Activated CD8-positive, alpha-beta T cell treated with anti-CD3 and anti-CD28 coated beads for 36 hours (primary cell): ENCODE data around the gene MYLK. TPM values are rescaled to one million over a fixed set of nuclear protein-coding genes. Genes with fewer than 3 reads are reported as not detected.

Experiments used
- ATAC-seq: fragments of 200-7000 bp; cut with Tn5 transposase; one replicate; pipeline ENCODE4 v1.10.0; 2021; ENCODE audit warnings: mild to moderate bottlenecking, moderate library complexity
- CTCF ChIA-PET: fragments of 350-600 bp; sonication (Branson Sonifier 250); formaldehyde crosslinking; loops from one replicate; lab custom pipeline; 2021; ENCODE audit warnings: antibody characterized with exemption; lab: Charles Lee
- POLR2A ChIA-PET: fragments of 350-600 bp; sonication (Branson Sonifier 250); formaldehyde crosslinking; loops from one replicate; lab custom pipeline; 2021; ENCODE audit warnings: antibody characterized with exemption; lab: Charles Lee
- DNase-seq: peaks from one replicate; pipeline ENCODE4 v3.0.0-alpha.2; 2020
- H3K27ac Mint-ChIP-seq: one replicate; pipeline ENCODE4 v1.8.0; 2021; ENCODE audit warnings: mild to moderate bottlenecking, mixed read lengths
- H3K27me3 Mint-ChIP-seq: one replicate; pipeline ENCODE4 v1.8.0; 2021; ENCODE audit warnings: mixed read lengths
- H3K36me3 Mint-ChIP-seq: one replicate; pipeline ENCODE4 v1.8.0; 2021; ENCODE audit warnings: low read depth, mixed read lengths
- H3K4me1 Mint-ChIP-seq: one replicate; pipeline ENCODE4 v1.8.0; 2021; ENCODE audit warnings: low read depth, mixed read lengths
- H3K4me3 Mint-ChIP-seq: one replicate; pipeline ENCODE4 v1.8.0; 2021; ENCODE audit warnings: mild to moderate bottlenecking, moderate library complexity, mixed read lengths
- H3K9me3 Mint-ChIP-seq: one replicate; pipeline ENCODE4 v1.8.0; 2021; ENCODE audit warnings: mixed read lengths
- intact Hi-C: fragments of 100-400 bp; cut with micrococcal nuclease; formaldehyde crosslinking; loops from one replicate; pipeline ENCODE4 v1.10.0; 2022
- total RNA-seq, 2 experiments: library from RNA; stranded (reverse); gene quantifications; one replicate each; pipeline ENCODE4 v1.2.3, GENCODE V29; 2021
- TF ChIP-seq, protein P1 (sequence below): fragments of 200-600 bp; IDR thresholded peaks from one replicate; pipeline ENCODE4 v1.8.0; 2022; ENCODE audit warnings: antibody characterized with exemption, mild to moderate bottlenecking

The MYLK gene
- total RNA-seq, 2 experiments from 2014 or later = 0.34 TPM; not detected in 1

DNA sequence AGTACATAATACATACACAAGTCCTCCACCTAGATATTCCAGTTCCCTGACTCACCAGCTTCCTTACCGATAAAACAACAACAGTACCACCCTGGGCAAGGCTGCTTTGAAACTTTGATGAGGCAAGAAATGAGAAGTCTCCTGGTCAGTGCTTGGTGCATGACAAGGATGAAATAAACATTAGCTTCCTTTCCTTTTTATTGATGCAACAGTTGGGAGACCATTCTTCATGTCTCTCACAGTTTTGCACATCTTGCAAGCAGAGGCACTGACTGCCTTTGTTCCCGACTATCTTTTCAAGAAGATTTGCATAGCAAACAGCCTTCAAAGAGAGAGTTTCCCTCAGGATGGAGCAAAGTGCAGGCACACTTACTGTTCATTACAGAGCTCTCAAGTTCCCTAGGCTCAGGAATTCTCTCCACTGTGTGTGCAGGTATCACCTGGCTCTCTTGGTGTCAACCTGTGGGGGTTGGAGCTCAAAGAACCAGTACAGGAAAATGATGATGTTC, 65.2 kb downstream of the MYLK start:
- no peaks in the 10 kb centered on the region for H3K36me3 Mint-ChIP-seq
- POLR2A ChIA-PET = no interaction called here
- CTCF ChIA-PET = no interaction called here
- TF ChIP-seq, protein P1, sequence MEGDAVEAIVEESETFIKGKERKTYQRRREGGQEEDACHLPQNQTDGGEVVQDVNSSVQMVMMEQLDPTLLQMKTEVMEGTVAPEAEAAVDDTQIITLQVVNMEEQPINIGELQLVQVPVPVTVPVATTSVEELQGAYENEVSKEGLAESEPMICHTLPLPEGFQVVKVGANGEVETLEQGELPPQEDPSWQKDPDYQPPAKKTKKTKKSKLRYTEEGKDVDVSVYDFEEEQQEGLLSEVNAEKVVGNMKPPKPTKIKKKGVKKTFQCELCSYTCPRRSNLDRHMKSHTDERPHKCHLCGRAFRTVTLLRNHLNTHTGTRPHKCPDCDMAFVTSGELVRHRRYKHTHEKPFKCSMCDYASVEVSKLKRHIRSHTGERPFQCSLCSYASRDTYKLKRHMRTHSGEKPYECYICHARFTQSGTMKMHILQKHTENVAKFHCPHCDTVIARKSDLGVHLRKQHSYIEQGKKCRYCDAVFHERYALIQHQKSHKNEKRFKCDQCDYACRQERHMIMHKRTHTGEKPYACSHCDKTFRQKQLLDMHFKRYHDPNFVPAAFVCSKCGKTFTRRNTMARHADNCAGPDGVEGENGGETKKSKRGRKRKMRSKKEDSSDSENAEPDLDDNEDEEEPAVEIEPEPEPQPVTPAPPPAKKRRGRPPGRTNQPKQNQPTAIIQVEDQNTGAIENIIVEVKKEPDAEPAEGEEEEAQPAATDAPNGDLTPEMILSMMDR = no peak
- H3K27ac Mint-ChIP-seq = no peak overlapping the region
- intact Hi-C loops = no loop called here
- ATAC-seq (no peak), DNase-seq (no peak)
- H3K4me3 Mint-ChIP-seq = no peak overlapping the region
- H3K27me3 Mint-ChIP-seq = peaks cover 5% of the 10 kb centered on the region
- no peaks in the 10 kb centered on the region for H3K9me3 Mint-ChIP-seq
- H3K4me1 Mint-ChIP-seq = no peaks in the 10 kb centered on the region

DNA sequence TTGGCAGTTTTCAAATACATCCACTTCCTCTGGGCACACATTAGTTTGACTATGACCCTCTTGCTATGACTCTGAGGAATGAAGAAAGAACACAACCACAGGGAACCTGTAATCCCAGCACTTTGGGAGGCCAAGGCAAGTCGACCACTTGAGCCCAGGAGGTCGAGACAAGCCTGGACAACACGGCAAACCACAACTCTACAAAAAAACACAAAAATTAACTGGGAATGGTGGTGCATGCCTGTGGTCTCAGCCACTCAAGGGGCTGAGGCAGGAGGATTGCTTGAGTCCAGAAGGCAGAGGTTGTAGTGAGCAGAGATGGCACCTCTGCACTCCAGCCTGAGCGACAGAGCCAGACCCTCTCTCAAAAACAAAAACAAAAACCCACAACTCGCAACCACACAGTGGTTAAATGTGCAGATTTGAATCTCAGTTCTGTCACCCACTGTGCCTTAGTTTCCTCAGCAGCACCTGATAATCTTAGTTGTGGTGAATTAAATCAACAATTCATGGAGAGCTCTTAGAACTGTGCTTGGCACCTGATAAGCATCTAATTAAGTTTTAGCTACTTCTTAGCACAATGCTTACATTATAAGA, 65.7 kb downstream of the MYLK start:
- H3K27me3 Mint-ChIP-seq = peaks cover 3% of the 10 kb centered on the region
- no peaks in the 10 kb centered on the region for H3K4me1 Mint-ChIP-seq
- H3K36me3 Mint-ChIP-seq = no peaks in the 10 kb centered on the region
- POLR2A ChIA-PET = no interaction called here
- H3K9me3 Mint-ChIP-seq = no peaks in the 10 kb centered on the region
- intact Hi-C loops = no loop called here
- TF ChIP-seq, protein P1 = no peak
- H3K27ac Mint-ChIP-seq = no peak overlapping the region
- H3K4me3 Mint-ChIP-seq = no peak overlapping the region
- CTCF ChIA-PET = no interaction called here
- no peak for ATAC-seq
- no peak for DNase-seq

DNA sequence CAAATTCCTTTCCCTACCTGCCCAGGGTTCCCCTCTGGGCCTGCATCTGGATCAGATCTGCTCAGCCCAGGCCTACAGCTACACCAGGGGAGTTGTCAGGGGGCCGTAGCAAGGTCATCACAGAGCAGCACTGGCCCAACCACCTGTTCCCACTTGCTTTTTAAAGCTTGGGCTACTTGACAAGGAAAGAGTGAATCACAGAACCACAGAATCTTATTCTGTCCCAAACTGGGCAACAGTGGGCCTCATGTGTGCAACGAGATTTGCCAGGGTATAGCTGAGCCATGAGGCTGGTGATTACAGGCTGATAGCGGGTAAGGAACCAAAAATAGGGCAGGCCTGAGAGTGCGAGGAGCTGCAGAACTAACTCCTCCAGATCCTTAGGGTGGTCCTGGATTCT, 66.7 kb downstream of the MYLK start:
- no peak for ATAC-seq
- intact Hi-C loops = no loop called here
- Mint-ChIP-seq H3K4me1 (no peaks in the 10 kb centered on the region), H3K9me3 (no peaks in the 10 kb centered on the region), H3K27ac (no peak overlapping the region), H3K36me3 (no peaks in the 10 kb centered on the region), H3K27me3 (peaks cover 3% of the 10 kb centered on the region), H3K4me3 (no peak overlapping the region)
- POLR2A ChIA-PET = no interaction called here
- no peak for DNase-seq
- CTCF ChIA-PET = no interaction called here
- TF ChIP-seq, protein P1 = no peak

DNA sequence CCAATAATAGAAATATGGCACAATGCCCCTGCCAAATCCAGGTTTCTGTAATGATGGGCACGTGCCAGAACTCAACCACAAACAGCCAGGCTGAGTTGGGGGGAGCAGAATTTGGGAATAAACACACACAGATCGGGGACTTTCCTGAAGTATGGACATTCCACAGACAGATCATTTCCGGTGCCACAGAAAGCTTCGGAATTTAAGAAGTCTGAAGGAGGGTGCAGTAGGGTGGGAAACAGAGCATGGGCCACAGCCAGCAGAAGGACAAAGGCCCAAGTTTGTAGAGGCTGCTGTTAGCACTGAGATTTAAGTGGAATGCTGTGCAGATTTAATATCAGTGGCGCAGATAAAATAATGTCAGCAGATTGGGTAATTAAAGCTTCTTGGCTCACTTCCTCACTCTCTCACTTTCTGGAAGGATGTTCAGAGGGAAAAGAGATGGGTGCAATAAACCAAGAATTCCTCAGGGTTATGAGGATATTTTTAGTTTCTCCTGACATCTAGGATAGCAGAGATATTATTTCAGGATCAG, 67.4 kb downstream of the MYLK start:
- no peak for DNase-seq
- Mint-ChIP-seq H3K4me3 (no peak overlapping the region), H3K27me3 (peaks cover 3% of the 10 kb centered on the region), H3K27ac (no peak overlapping the region), H3K9me3 (no peaks in the 10 kb centered on the region), H3K36me3 (no peaks in the 10 kb centered on the region), H3K4me1 (no peaks in the 10 kb centered on the region)
- POLR2A ChIA-PET = no interaction called here
- TF ChIP-seq, protein P1 = no peak
- CTCF ChIA-PET = no interaction called here
- intact Hi-C loops = no loop called here
- no peak for ATAC-seq

DNA sequence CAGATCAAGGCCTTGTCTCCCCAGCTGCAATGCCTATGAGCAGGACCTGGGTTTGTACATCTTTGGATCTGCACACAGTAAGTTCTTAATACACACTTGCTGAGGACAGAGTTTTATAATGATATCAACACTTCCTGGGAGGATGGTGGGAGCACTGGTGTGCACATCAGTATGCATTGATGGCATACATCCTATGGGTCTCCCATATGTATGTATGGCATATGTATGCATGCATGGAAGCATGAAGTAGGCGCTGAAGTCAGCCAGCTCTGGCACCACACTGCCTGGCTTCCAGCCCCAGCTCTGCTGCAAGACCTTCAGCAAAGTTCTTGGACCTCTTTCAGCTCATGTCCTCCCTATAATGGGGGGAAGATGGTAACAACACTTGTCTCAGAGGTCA, 68.2 kb downstream of the MYLK start:
- intact Hi-C loops = no loop called here
- ATAC-seq (no peak), DNase-seq (no peak)
- H3K36me3 Mint-ChIP-seq = no peaks in the 10 kb centered on the region
- ChIA-PET POLR2A (no interaction called here), CTCF (no interaction called here)
- H3K4me3 Mint-ChIP-seq = no peak overlapping the region
- no peaks in the 10 kb centered on the region for H3K9me3 Mint-ChIP-seq
- H3K4me1 Mint-ChIP-seq = no peaks in the 10 kb centered on the region
- H3K27me3 Mint-ChIP-seq = peaks cover 3% of the 10 kb centered on the region
- no peak overlapping the region for H3K27ac Mint-ChIP-seq
- TF ChIP-seq, protein P1 = no peak
